Neural progenitor cell (in vitro differentiated cells): ENCODE data around the gene CPA4. TPM values are rescaled to one million over a fixed set of nuclear protein-coding genes. Genes with fewer than 3 reads are reported as not detected.

Experiments
- DNase-seq: peaks from one replicate; pipeline ENCODE4 v3.0.0-alpha.2; 2016; ENCODE audit warnings: low spot score
- H2AFZ ChIP-seq: fragments of 200-600 bp; sonication (generic); replicated peaks from 2 replicates; pipeline ENCODE4 v1.6.1; 2016; ENCODE audit warnings: antibody characterized with exemption
- H3F3A ChIP-seq: fragments of 200-600 bp; sonication (generic); 2 replicates; pipeline ENCODE4 v1.6.1; 2016; ENCODE audit warnings: antibody characterized with exemption, low read depth
- H3K27ac ChIP-seq: fragments of 200-600 bp; sonication (generic); 2 replicates; pipeline ENCODE4 v1.5.1; 2016; ENCODE audit warnings: mild to moderate bottlenecking
- H3K27me3 ChIP-seq: fragments of 200-600 bp; sonication (generic); 2 replicates; pipeline ENCODE4 v1.6.1; 2016; ENCODE audit warnings: mild to moderate bottlenecking, moderate library complexity
- H3K36me3 ChIP-seq: fragments of 200-600 bp; sonication (generic); 2 replicates; pipeline ENCODE4 v1.5.1; 2016
- H3K4me1 ChIP-seq: fragments of 200-600 bp; sonication (generic); 2 replicates; pipeline ENCODE4 v1.6.1; 2016; ENCODE audit warnings: mixed run types
- H3K4me2 ChIP-seq: fragments of 200-600 bp; sonication (generic); 2 replicates; pipeline ENCODE4 v1.6.1; 2016
- H3K4me3 ChIP-seq: fragments of 200-600 bp; sonication (generic); 2 replicates; pipeline ENCODE4 v1.5.1; 2016
- H3K79me2 ChIP-seq: fragments of 200-600 bp; sonication (generic); 2 replicates; pipeline ENCODE4 v1.6.1; 2016; ENCODE audit warnings: low read depth
- H3K9ac ChIP-seq: fragments of 200-600 bp; sonication (generic); 2 replicates; pipeline ENCODE4 v1.6.1; 2016
- H3K9me3 ChIP-seq: fragments of 200-600 bp; sonication (generic); 2 replicates; pipeline ENCODE4 v1.5.1; 2016; ENCODE audit warnings: low read depth
- H4K20me1 ChIP-seq: fragments of 200-600 bp; sonication (generic); 2 replicates; pipeline ENCODE4 v1.6.1; 2016; ENCODE audit warnings: low read depth
- H3K27ac Mint-ChIP-seq: 3 replicates; pipeline ENCODE4 v1.8.0; 2021; ENCODE audit warnings: mixed read lengths
- H3K27me3 Mint-ChIP-seq: 2 replicates; pipeline ENCODE4 v1.8.0; 2022; ENCODE audit warnings: low read depth, mild to moderate bottlenecking, inconsistent platforms, moderate library complexity, mixed read lengths; ENCODE audit not compliant: insufficient read depth
- H3K36me3 Mint-ChIP-seq: 3 replicates; pipeline ENCODE4 v1.8.0; 2021; ENCODE audit warnings: mixed read lengths
- H3K4me1 Mint-ChIP-seq: 3 replicates; pipeline ENCODE4 v1.8.0; 2021; ENCODE audit warnings: mixed read lengths
- H3K4me3 Mint-ChIP-seq: 3 replicates; pipeline ENCODE4 v1.8.0; 2021; ENCODE audit warnings: mild to moderate bottlenecking, moderate library complexity, mixed read lengths
- H3K9me3 Mint-ChIP-seq: 3 replicates; pipeline ENCODE4 v1.8.0; 2020; ENCODE audit warnings: mixed read lengths
- CTCF ChIP-seq: fragments of 200-600 bp; sonication (generic); IDR thresholded peaks from 2 replicates; pipeline ENCODE4 v1.5.1; 2017; ENCODE audit warnings: antibody characterized with exemption, mild to moderate bottlenecking
- EZH2 ChIP-seq: fragments of 200-600 bp; sonication (generic); IDR thresholded peaks from 2 replicates; pipeline ENCODE4 v1.6.1; 2017; ENCODE audit warnings: antibody characterized with exemption, mild to moderate bottlenecking, moderate library complexity
- EZH2phosphoT487 ChIP-seq: fragments of 200-600 bp; sonication (generic); IDR thresholded peaks from 2 replicates; pipeline ENCODE4 v1.6.1; 2017; ENCODE audit warnings: antibody characterized with exemption
- total RNA-seq: library from RNA; depleted of rRNA; stranded (reverse); fragments of >200 nt; gene quantifications from 2 replicates; pipeline ENCODE4 v1.2.3, GENCODE V29; 2015; ENCODE audit warnings: low replicate concordance

Gene CPA4
- total RNA-seq, 1 donor from 2014 or later: not detected

GRCh38 chr7:130356876-130357611 lies 64.1 kb downstream of the CPA4 start:
- peaks cover 4% of the 10 kb centered on the region for H3K36me3 Mint-ChIP-seq
- H3K36me3 ChIP-seq: no peaks in the 10 kb centered on the region
- peaks cover 27% of the 10 kb centered on the region for H3K9me3 Mint-ChIP-seq
- H3K9ac ChIP-seq: no peak overlapping the region
- no peaks in the 10 kb centered on the region for H3K27me3 ChIP-seq
- no peaks in the 10 kb centered on the region for H4K20me1 ChIP-seq
- H3K27me3 Mint-ChIP-seq: peaks cover 14% of the 10 kb centered on the region
- no peak overlapping the region for H3K4me2 ChIP-seq
- no peak for DNase-seq
- no peaks in the 10 kb centered on the region for H3K79me2 ChIP-seq
- peak overlapping the region; percentile 99 for H3K27ac Mint-ChIP-seq
- H3F3A ChIP-seq: peaks cover 8% of the 10 kb centered on the region
- peaks cover 19% of the 10 kb centered on the region for H3K4me1 ChIP-seq
- H3K9me3 ChIP-seq: no peaks in the 10 kb centered on the region
- H3K27ac ChIP-seq: peak overlapping the region; percentile 61
- no peak overlapping the region for H3K4me3 ChIP-seq
- H3K4me3 Mint-ChIP-seq: no peak overlapping the region
- no peak for TF ChIP-seq EZH2phosphoT487
- TF ChIP-seq CTCF: no peak
- TF ChIP-seq EZH2: no peak
- H2AFZ ChIP-seq: peak overlapping the region; percentile 92
- peaks cover 44% of the 10 kb centered on the region for H3K4me1 Mint-ChIP-seq

GRCh38 chr7:130358471-130358870 lies 65.5 kb downstream of the CPA4 start:
- peaks cover 36% of the 10 kb centered on the region for H3K4me1 Mint-ChIP-seq

GRCh38 chr7:130359276-130359857 lies 66.4 kb downstream of the CPA4 start:
- peaks cover 10% of the 10 kb centered on the region for H3K4me1 ChIP-seq
- H3K79me2 ChIP-seq: no peaks in the 10 kb centered on the region
- H3K4me3 Mint-ChIP-seq: no peak overlapping the region
- H3K27ac ChIP-seq: no peak overlapping the region
- peaks cover 11% of the 10 kb centered on the region for H3K27me3 Mint-ChIP-seq
- TF ChIP-seq CTCF: no peak
- TF ChIP-seq EZH2phosphoT487: no peak
- TF ChIP-seq EZH2: no peak
- no peak overlapping the region for H3K4me3 ChIP-seq
- H3K27me3 ChIP-seq: no peaks in the 10 kb centered on the region
- peaks cover 5% of the 10 kb centered on the region for H3F3A ChIP-seq
- H3K4me1 Mint-ChIP-seq: peaks cover 32% of the 10 kb centered on the region
- H2AFZ ChIP-seq: no peak overlapping the region
- peak overlapping the region; percentile 13 for H3K27ac Mint-ChIP-seq
- no peaks in the 10 kb centered on the region for H3K9me3 ChIP-seq
- peaks cover 27% of the 10 kb centered on the region for H3K9me3 Mint-ChIP-seq
- H3K36me3 Mint-ChIP-seq: peaks cover 4% of the 10 kb centered on the region
- H3K36me3 ChIP-seq: no peaks in the 10 kb centered on the region
- H3K9ac ChIP-seq: no peak overlapping the region
- H4K20me1 ChIP-seq: no peaks in the 10 kb centered on the region
- H3K4me2 ChIP-seq: no peak overlapping the region
- no peak for DNase-seq

More at GRCh38 chr7:130358471-130358870, 65.5 kb downstream of the CPA4 start:
- peaks cover 10% of the 10 kb centered on the region for H3K4me1 ChIP-seq
- TF ChIP-seq EZH2phosphoT487: no peak
- no peak for TF ChIP-seq EZH2
- no peaks in the 10 kb centered on the region for H3K9me3 ChIP-seq
- H3K36me3 Mint-ChIP-seq: peaks cover 4% of the 10 kb centered on the region
- H3K9me3 Mint-ChIP-seq: peaks cover 27% of the 10 kb centered on the region
- H3K36me3 ChIP-seq: no peaks in the 10 kb centered on the region
- no peaks in the 10 kb centered on the region for H4K20me1 ChIP-seq
- peaks cover 5% of the 10 kb centered on the region for H3F3A ChIP-seq
- no peak for DNase-seq
- H3K79me2 ChIP-seq: no peaks in the 10 kb centered on the region
- no peak overlapping the region for H3K27ac Mint-ChIP-seq
- no peak overlapping the region for H3K4me3 ChIP-seq
- H3K27me3 Mint-ChIP-seq: peaks cover 12% of the 10 kb centered on the region
- H3K27me3 ChIP-seq: no peaks in the 10 kb centered on the region
- H3K27ac ChIP-seq: no peak overlapping the region
- no peak overlapping the region for H3K9ac ChIP-seq
- no peak overlapping the region for H2AFZ ChIP-seq
- no peak overlapping the region for H3K4me3 Mint-ChIP-seq
- H3K4me2 ChIP-seq: no peak overlapping the region

- H3K9ac ChIP-seq: no peak overlapping the region
- no peaks in the 10 kb centered on the region for H3K79me2 ChIP-seq
- TF ChIP-seq EZH2phosphoT487 (no peak), CTCF (no peak), EZH2 (no peak)
- peaks cover 4% of the 10 kb centered on the region for H3K36me3 Mint-ChIP-seq
- peaks cover 10% of the 10 kb centered on the region for H3K4me1 ChIP-seq
- H3K9me3 Mint-ChIP-seq: peaks cover 27% of the 10 kb centered on the region
- no peak overlapping the region for H3K27ac ChIP-seq
- no peaks in the 10 kb centered on the region for H4K20me1 ChIP-seq
- H2AFZ ChIP-seq: no peak overlapping the region
- peaks cover 12% of the 10 kb centered on the region for H3K27me3 Mint-ChIP-seq
- peaks cover 5% of the 10 kb centered on the region for H3F3A ChIP-seq
- H3K27me3 ChIP-seq: no peaks in the 10 kb centered on the region
- no peak overlapping the region for H3K4me2 ChIP-seq
- H3K9me3 ChIP-seq: no peaks in the 10 kb centered on the region
- H3K36me3 ChIP-seq: no peaks in the 10 kb centered on the region
- no peak overlapping the region for H3K4me3 ChIP-seq
- no peak overlapping the region for H3K27ac Mint-ChIP-seq
- peaks cover 36% of the 10 kb centered on the region for H3K4me1 Mint-ChIP-seq
- H3K4me3 Mint-ChIP-seq: no peak overlapping the region
- no peak for DNase-seq
Observed at GRCh38 chr7:130360518-130360917, 67.6 kb downstream of the CPA4 start.
